Measurements from ENCODE around the gene DLEU7.

DLEU7 gene

GRCh38 chr13:50845211-50845610 is 1.7 kb upstream of the DLEU7 start:
- H3K4me3 ChIP-seq (ENCODE audit: low read depth, low read length): no peak overlapping the region
- no peak for TF ChIP-seq CTCF (IDR thresholded peaks at IDR 0.05; ENCODE audit: low read depth, low read length, missing control alignments)
- no peak for DNase-seq (ENCODE audit: low read depth)

GRCh38 chr13:50844084-50844875 is 788 bp upstream of the DLEU7 start:
- TF ChIP-seq CTCF (IDR thresholded peaks at IDR 0.05; ENCODE audit: low read depth, low read length, missing control alignments): no peak
- DNase-seq (ENCODE audit: low read depth): no peak
- no peak overlapping the region for H3K4me3 ChIP-seq (ENCODE audit: low read depth, low read length)

GRCh38 chr13:50842990-50843256 is 569 bp downstream of the DLEU7 start:
- TF ChIP-seq CTCF (IDR thresholded peaks at IDR 0.05; ENCODE audit: low read depth, low read length, missing control alignments): no peak
- no peak overlapping the region for H3K4me3 ChIP-seq (ENCODE audit: low read depth, low read length)
- no peak for DNase-seq (ENCODE audit: low read depth)

- no peak for DNase-seq (ENCODE audit: low read depth)
- H3K4me3 ChIP-seq (ENCODE audit: low read depth, low read length): no peak overlapping the region
- no peak for TF ChIP-seq CTCF (IDR thresholded peaks at IDR 0.05; ENCODE audit: low read depth, low read length, missing control alignments)
These were observed 1.1 kb downstream of the DLEU7 start for GRCh38 chr13:50842251-50842989.

- no peak for DNase-seq (ENCODE audit: low read depth)
- H3K4me3 ChIP-seq (ENCODE audit: low read depth, low read length): no peak overlapping the region
- no peak for TF ChIP-seq CTCF (IDR thresholded peaks at IDR 0.05; ENCODE audit: low read depth, low read length, missing control alignments)
These were observed 1.7 kb downstream of the DLEU7 start for GRCh38 chr13:50841786-50842185.

GRCh38 chr13:50840284-50840683 is 3.2 kb downstream of the DLEU7 start:
- DNase-seq (ENCODE audit: low read depth): no peak
- no peak for TF ChIP-seq CTCF (IDR thresholded peaks at IDR 0.05; ENCODE audit: low read depth, low read length, missing control alignments)
- H3K4me3 ChIP-seq (ENCODE audit: low read depth, low read length): no peak overlapping the region

GRCh38 chr13:50839828-50840227 is 3.7 kb downstream of the DLEU7 start:
- DNase-seq (ENCODE audit: low read depth): no peak
- no peak for TF ChIP-seq CTCF (IDR thresholded peaks at IDR 0.05; ENCODE audit: low read depth, low read length, missing control alignments)
- no peak overlapping the region for H3K4me3 ChIP-seq (ENCODE audit: low read depth, low read length)
